GM10266 (cell line): ENCODE measurements around the gene NUDT3.

ENCODE experiments used
- DNase-seq: peaks from one replicate; pipeline ENCODE4 v3.0.0; 2012; ENCODE audit errors: extremely low spot score
- TF ChIP-seq, protein P1 (sequence below): IDR thresholded peaks from 2 replicates; pipeline ENCODE4 v1.5.1; 2012; ENCODE audit warnings: mild to moderate bottlenecking, low read depth; ENCODE audit not compliant: control insufficient read depth, insufficient read depth; ENCODE audit errors: missing control alignments

The NUDT3 gene

DNA sequence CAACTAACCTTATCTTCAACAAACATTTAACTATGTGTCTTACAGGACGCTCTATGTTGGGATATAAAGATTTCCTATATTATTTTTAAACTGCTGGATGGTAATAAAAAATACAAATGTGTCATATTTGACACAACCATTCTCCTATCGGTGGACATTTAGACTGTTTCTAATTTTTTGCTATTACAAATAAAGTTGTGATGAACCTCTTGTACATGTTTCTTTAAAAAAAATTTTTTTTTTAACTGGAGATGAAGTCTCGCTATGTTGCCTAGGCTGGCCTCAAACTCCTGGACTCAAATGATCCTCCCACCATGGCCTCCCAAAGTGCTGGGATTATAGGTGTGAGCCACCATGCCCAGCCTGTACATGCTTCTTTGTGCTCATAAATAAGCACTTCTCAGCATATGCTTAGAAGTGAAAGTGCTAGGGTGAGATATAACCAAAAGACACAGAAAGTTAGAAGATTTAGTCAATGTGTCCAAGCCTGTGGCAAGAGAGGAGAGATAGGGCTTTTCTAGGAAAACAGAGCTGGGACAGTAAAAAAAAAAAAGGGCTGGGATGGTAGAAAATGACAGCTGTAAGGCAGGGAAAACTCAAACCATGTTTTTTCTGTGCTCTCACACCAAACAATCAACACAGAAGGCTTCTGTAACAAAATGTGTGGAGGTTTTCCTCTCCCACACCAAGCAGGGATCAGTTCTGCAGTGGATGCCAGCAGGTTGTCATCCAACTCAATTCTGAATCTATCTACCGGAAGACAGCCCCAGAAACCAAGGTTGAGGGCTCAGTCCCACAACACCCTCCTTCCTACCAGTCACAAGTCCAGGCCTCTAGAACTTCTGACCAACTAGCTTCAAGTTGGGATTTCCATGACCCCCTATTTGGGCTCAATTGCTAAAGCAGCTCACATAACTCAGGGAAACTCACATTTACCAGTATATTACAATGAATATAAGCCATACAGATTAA is 73.7 kb downstream of the NUDT3 start:
- TF ChIP-seq, protein P1, sequence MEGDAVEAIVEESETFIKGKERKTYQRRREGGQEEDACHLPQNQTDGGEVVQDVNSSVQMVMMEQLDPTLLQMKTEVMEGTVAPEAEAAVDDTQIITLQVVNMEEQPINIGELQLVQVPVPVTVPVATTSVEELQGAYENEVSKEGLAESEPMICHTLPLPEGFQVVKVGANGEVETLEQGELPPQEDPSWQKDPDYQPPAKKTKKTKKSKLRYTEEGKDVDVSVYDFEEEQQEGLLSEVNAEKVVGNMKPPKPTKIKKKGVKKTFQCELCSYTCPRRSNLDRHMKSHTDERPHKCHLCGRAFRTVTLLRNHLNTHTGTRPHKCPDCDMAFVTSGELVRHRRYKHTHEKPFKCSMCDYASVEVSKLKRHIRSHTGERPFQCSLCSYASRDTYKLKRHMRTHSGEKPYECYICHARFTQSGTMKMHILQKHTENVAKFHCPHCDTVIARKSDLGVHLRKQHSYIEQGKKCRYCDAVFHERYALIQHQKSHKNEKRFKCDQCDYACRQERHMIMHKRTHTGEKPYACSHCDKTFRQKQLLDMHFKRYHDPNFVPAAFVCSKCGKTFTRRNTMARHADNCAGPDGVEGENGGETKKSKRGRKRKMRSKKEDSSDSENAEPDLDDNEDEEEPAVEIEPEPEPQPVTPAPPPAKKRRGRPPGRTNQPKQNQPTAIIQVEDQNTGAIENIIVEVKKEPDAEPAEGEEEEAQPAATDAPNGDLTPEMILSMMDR = no peak
- DNase-seq = no peak

DNA sequence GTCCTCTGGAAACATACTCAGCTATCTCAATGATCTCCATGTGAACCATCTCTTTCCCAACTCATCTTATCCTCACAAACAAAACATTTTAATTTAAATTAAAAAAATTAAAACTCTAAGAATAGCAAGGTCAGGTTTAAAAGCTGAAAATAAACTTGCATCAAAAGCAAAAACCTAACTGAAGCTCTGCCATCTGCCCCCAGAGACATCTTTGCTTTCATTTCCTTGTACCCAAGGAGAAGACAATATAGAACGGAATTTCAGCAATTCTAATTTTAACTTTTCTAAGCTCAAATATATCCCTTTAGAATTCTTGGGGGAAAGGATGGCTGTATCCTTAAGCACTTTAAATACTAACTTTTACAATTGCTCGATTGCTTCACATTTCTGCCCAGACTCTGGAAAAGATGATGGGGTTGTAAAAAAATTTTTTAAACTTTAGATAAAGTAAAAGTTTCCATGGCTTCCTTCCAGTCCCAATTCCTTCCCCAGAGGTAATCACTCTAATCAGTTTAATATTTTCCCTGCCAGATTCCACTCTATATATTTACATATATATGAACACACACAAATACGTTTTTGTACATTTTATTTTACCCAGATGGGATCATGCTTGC is 74.5 kb downstream of the NUDT3 start:
- DNase-seq = no peak
- TF ChIP-seq, protein P1 = no peak

DNA sequence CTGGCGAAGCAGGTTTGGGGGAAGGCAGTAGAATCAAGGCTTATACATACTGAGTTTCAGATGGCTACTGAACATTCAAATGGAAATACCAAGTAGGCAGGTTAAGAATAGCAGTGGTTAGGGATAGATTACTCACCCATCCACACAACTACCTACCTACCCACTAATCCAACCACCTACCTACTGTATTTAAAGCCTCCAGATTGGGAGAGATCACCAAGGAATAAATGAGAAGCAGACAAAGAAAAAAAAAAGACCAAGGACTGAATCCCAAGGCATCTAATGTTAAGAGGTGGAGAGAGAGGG is 75.3 kb downstream of the NUDT3 start:
- TF ChIP-seq, protein P1 = no peak
- no peak for DNase-seq

DNA sequence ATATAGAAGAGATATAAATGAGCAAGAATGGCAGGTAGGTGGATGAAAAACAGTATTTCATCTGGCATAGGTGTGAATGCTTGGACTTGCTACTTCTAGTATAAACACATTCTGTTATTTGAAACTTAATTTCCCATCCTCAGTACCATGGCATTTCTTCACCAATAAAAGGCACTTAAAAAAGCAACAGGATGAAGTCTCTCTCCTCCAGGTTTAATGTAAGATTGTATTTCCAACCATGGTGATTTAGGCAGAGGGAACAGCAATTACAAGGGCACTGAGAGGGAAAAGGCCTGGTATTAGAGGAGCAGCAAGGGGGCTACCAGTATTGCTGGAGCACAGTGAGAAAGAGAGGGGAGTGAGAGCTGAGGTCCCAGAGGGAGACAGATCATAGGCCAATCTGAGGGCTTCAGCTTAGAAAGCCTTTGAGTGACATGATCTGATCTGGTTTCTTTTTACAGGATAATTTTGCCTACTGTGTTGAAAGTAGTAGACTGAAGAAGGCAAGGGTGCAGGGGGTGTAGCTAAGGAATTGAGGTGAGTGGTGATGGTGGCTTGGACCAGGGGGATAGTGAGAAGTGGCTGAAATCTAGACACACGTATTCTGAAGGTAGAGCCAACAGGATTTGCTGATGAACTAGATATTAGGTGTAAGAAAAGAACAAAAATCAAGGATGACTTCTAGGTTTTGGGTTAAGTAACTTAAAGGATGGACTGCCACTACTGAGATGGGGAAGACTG is 75.9 kb downstream of the NUDT3 start:
- TF ChIP-seq, protein P1 = no peak
- no peak for DNase-seq

DNA sequence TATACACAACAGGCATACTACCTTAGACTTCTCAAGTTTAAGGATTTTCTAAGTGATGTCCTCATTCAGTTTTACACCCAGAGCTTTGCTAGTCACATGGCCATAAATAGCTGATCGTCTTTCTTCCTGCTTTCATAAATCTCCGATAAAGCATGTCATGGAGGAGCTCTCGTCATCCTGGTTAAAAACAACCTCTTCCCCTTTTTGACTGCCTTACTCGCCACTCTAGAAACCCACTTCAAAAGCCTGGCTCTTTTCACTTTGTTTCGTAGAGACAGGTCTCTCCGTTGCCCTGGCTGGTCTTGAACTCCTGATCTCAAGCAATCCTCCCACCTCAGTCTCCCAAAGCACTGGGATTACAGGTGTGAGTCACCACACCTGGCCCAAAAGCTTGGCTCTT is 76.7 kb downstream of the NUDT3 start:
- peak; percentile 30 for DNase-seq
- TF ChIP-seq, protein P1 = no peak

DNA sequence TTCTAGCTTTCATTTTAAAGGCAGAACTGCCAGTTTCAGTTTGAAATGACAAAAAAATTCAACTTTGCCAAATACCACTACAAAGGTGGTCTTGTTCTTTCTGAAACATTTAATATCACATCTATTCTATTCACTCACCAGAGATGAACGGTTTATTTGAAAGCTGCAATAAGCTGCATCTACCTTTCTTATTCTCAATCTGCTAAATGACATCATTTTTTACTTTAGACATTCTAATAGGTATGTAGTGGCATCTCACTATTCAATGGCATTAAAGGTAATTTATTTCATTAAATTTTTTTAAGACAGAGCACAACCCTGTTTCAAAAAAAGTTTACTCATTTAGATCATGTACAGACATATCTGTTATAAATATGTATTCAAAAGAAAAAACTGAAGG is 77.2 kb downstream of the NUDT3 start:
- no peak for DNase-seq

More for the DNA sequence above, 77.2 kb downstream of the NUDT3 start:
- TF ChIP-seq, protein P1 = no peak
